A673 (cell line): ENCODE results near the gene PSMD7.

Experiments
- EZH2 ChIP-seq: fragments of 200-600 bp; sonication (generic); IDR thresholded peaks from 2 replicates; pipeline ENCODE4 v1.6.1; 2017; ENCODE audit warnings: borderline replicate concordance, low read depth, mild to moderate bottlenecking, mixed read lengths, antibody characterized with exemption, low read length; ENCODE audit not compliant: poor library complexity, severe bottlenecking
- TF ChIP-seq, protein P1 (sequence below): fragments of 300-800, 200-600 bp; sonication (generic); conservative IDR thresholded peaks from 2 replicates; pipeline ENCODE4 v1.5.1; 2017; ENCODE audit warnings: low read depth, mild to moderate bottlenecking, antibody characterized with exemption, low read length, moderate library complexity, mixed read lengths

DNA sequence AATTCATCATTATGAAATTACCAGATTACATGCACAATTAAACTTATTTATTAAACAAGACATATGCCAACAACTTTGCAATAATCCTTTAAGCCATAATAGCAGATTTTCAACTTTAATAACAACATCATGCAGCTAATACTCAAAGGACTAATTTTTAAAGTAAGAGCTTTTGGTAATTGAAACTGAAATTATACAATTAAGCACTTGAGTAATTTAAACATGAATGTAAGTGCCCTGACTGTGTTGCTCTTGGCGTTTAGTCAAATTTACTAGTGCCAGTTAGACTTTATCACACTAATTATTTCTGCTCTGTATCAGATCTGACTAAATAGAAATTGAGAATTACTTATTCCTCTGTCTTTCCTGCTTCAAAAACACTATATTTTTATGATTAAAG, 46.8 kb upstream of the PSMD7 start:
- TF ChIP-seq, protein P1, sequence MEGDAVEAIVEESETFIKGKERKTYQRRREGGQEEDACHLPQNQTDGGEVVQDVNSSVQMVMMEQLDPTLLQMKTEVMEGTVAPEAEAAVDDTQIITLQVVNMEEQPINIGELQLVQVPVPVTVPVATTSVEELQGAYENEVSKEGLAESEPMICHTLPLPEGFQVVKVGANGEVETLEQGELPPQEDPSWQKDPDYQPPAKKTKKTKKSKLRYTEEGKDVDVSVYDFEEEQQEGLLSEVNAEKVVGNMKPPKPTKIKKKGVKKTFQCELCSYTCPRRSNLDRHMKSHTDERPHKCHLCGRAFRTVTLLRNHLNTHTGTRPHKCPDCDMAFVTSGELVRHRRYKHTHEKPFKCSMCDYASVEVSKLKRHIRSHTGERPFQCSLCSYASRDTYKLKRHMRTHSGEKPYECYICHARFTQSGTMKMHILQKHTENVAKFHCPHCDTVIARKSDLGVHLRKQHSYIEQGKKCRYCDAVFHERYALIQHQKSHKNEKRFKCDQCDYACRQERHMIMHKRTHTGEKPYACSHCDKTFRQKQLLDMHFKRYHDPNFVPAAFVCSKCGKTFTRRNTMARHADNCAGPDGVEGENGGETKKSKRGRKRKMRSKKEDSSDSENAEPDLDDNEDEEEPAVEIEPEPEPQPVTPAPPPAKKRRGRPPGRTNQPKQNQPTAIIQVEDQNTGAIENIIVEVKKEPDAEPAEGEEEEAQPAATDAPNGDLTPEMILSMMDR: no peak
- TF ChIP-seq EZH2: no peak
